ENCODE data around the gene HIVEP3.

DNA sequence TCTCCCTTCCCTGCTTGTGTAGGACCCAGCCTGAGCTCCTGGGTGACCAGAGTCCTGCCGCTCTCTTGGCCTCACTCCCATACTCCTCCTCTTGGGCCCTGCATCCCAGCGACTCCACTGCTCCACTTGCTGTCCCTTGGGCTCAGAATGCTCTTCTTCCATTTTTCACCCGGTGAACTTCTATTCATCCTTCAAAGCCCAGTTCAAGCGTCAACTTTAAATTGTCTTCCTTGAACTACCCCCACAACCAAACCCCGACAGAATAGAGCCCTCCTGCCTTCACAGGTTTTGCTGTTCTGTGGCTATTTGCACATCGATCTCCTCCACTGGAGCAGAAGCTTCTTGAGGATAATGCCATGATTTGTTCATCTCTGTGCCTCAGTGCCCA, 218.9 kb downstream of the HIVEP3 start:
- TF ChIP-seq, protein P1, sequence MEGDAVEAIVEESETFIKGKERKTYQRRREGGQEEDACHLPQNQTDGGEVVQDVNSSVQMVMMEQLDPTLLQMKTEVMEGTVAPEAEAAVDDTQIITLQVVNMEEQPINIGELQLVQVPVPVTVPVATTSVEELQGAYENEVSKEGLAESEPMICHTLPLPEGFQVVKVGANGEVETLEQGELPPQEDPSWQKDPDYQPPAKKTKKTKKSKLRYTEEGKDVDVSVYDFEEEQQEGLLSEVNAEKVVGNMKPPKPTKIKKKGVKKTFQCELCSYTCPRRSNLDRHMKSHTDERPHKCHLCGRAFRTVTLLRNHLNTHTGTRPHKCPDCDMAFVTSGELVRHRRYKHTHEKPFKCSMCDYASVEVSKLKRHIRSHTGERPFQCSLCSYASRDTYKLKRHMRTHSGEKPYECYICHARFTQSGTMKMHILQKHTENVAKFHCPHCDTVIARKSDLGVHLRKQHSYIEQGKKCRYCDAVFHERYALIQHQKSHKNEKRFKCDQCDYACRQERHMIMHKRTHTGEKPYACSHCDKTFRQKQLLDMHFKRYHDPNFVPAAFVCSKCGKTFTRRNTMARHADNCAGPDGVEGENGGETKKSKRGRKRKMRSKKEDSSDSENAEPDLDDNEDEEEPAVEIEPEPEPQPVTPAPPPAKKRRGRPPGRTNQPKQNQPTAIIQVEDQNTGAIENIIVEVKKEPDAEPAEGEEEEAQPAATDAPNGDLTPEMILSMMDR (IDR thresholded peaks at IDR 0.05; ENCODE audit: poor library complexity): no peak
- TF ChIP-seq EZH2 (IDR thresholded peaks at IDR 0.05; ENCODE audit: borderline replicate concordance): no peak
